SW480 (cell line): ENCODE results near the gene ADCY6.

Experiments
- DNase-seq: peaks from one replicate; pipeline ENCODE4 v3.0.0-alpha.2; 2016; ENCODE audit warnings: low spot score

ADCY6 gene

GRCh38 chr12:48783432-48783831 is 5.5 kb downstream of the ADCY6 start:
- DNase-seq, result no peak

GRCh38 chr12:48782457-48783395 is 6.2 kb downstream of the ADCY6 start:
- DNase-seq, result no peak

GRCh38 chr12:48781750-48782456 is 7.0 kb downstream of the ADCY6 start:
- DNase-seq, result no peak

GRCh38 chr12:48780381-48781025 is 8.4 kb downstream of the ADCY6 start:
- no peak for DNase-seq

- no peak for DNase-seq
Observed at GRCh38 chr12:48779869-48780268, 9.0 kb downstream of the ADCY6 start.

GRCh38 chr12:48777501-48778400 is 11.1 kb downstream of the ADCY6 start:
- no peak for DNase-seq

- DNase-seq, result no peak
Observed at GRCh38 chr12:48776956-48777355, 11.9 kb downstream of the ADCY6 start.

GRCh38 chr12:48775991-48776649 is 12.8 kb downstream of the ADCY6 start:
- DNase-seq, result no peak

- DNase-seq, result no peak
Observed at GRCh38 chr12:48775299-48775698, 13.6 kb downstream of the ADCY6 start.

GRCh38 chr12:48774516-48774915 is 14.4 kb downstream of the ADCY6 start:
- no peak for DNase-seq

GRCh38 chr12:48773686-48774085 is 15.2 kb downstream of the ADCY6 start:
- DNase-seq, result no peak

GRCh38 chr12:48771588-48772112 is 17.2 kb downstream of the ADCY6 start:
- no peak for DNase-seq

- DNase-seq, result no peak
Observed at GRCh38 chr12:48770756-48771155, 18.1 kb downstream of the ADCY6 start.

GRCh38 chr12:48768736-48769135 is 20.2 kb downstream of the ADCY6 start:
- DNase-seq, result no peak

- DNase-seq, result no peak
Observed at GRCh38 chr12:48768147-48768546, 20.7 kb downstream of the ADCY6 start.

GRCh38 chr12:48767521-48767920 is 21.4 kb downstream of the ADCY6 start:
- no peak for DNase-seq

GRCh38 chr12:48767047-48767446 is 21.8 kb downstream of the ADCY6 start:
- DNase-seq, result no peak

GRCh38 chr12:48765753-48766162 is 23.1 kb downstream of the ADCY6 start:
- no peak for DNase-seq

- peak; percentile 57 for DNase-seq
Observed at GRCh38 chr12:48764521-48764920, 24.4 kb downstream of the ADCY6 start.

GRCh38 chr12:48758737-48759136 is 30.2 kb downstream of the ADCY6 start:
- no peak for DNase-seq

- no peak for DNase-seq
Observed at GRCh38 chr12:48758186-48758585, 30.7 kb downstream of the ADCY6 start.
